IMR-90 (cell line): ENCODE data around the gene EPB41L5. TPM values are rescaled to one million over a fixed set of nuclear protein-coding genes. Genes with fewer than 3 reads are reported as not detected.

ENCODE experiments used
- ATAC-seq: fragments of 200-7000 bp; cut with Tn5 transposase; 2 replicates; pipeline ENCODE4 v1.9.1; 2020; ENCODE audit warnings: low read depth, mild to moderate bottlenecking, moderate library complexity
- BruUV-seq: library from RNA; stranded (reverse); fragments of 400-500 nt; replicated peaks from 2 replicates; lab custom pipeline; 2021; lab: Mats Ljungman, UMichigan
- CTCF ChIA-PET: fragments of 300-600 bp; formaldehyde crosslinking; extraction: SDS; loops from one replicate; lab custom pipeline; 2021; ENCODE audit warnings: antibody characterized with exemption; lab: Yijun Ruan, JAX
- POLR2A ChIA-PET: fragments of 300-600 bp; sonication (Branson Sonifier 250); formaldehyde crosslinking; loops from one replicate; lab custom pipeline; 2022; ENCODE audit warnings: antibody characterized with exemption; ENCODE audit not compliant: unreplicated experiment; lab: Charles Lee
- DNase-seq: peaks from one replicate; pipeline ENCODE4 v3.0.0; 2013
- H2AFZ ChIP-seq: replicated peaks from 2 replicates; pipeline ENCODE3; 2013; ENCODE audit warnings: low read length, mild to moderate bottlenecking; ENCODE audit not compliant: poor library complexity
- H2AK5ac ChIP-seq: 2 replicates; pipeline ENCODE4 v1.6.1; 2013; ENCODE audit warnings: low read depth, low read length, inconsistent platforms
- H2AK9ac ChIP-seq: replicated peaks from 2 replicates; pipeline ENCODE3; 2013; ENCODE audit warnings: mild to moderate bottlenecking, low read depth, low read length, moderate library complexity; ENCODE audit not compliant: poor library complexity
- H2BK120ac ChIP-seq: 2 replicates; pipeline ENCODE4 v1.6.1; 2013; ENCODE audit warnings: low read depth, low read length, inconsistent platforms
- H2BK15ac ChIP-seq: 3 replicates; pipeline ENCODE4 v1.6.1; 2013; ENCODE audit warnings: low read depth, low read length, inconsistent platforms
- H2BK20ac ChIP-seq: 2 replicates; pipeline ENCODE4 v1.6.1; 2013; ENCODE audit warnings: low read depth, mild to moderate bottlenecking, inconsistent platforms, low read length, moderate library complexity
- H2BK5ac ChIP-seq: 2 replicates; pipeline ENCODE4 v1.6.1; 2013; ENCODE audit warnings: mild to moderate bottlenecking, low read depth, low read length, inconsistent platforms; ENCODE audit not compliant: poor library complexity, severe bottlenecking
- H3K14ac ChIP-seq: replicated peaks from 2 replicates; pipeline ENCODE4 v1.6.1; 2013; ENCODE audit warnings: low read depth, low read length, inconsistent platforms
- H3K18ac ChIP-seq: 2 replicates; pipeline ENCODE4 v1.6.1; 2013; ENCODE audit warnings: low read depth, low read length, control low read depth
- H3K23ac ChIP-seq: 2 replicates; pipeline ENCODE4 v1.6.1; 2013; ENCODE audit warnings: low read depth, low read length, inconsistent platforms
- H3K27ac ChIP-seq: 2 replicates; pipeline ENCODE4 v1.5.1; 2013; ENCODE audit warnings: mild to moderate bottlenecking, control low read depth, low read length; ENCODE audit not compliant: insufficient read depth
- H3K27me3 ChIP-seq: 2 replicates; pipeline ENCODE4 v1.6.1; 2013; ENCODE audit warnings: low read length; ENCODE audit not compliant: control insufficient read depth, insufficient read depth
- H3K36me3 ChIP-seq: 2 replicates; pipeline ENCODE4 v1.6.1; 2013; ENCODE audit warnings: low read length, mixed read lengths; ENCODE audit not compliant: control insufficient read depth, insufficient read depth
- H3K4ac ChIP-seq: 2 replicates; pipeline ENCODE4 v1.6.1; 2013; ENCODE audit warnings: low read depth, low read length, inconsistent platforms
- H3K4me1 ChIP-seq: 2 replicates; pipeline ENCODE4 v1.6.1; 2013; ENCODE audit warnings: low read length, mixed read lengths; ENCODE audit not compliant: control insufficient read depth, insufficient read depth
- H3K4me2 ChIP-seq: 2 replicates; pipeline ENCODE4 v1.6.1; 2013; ENCODE audit warnings: low read depth, mild to moderate bottlenecking, control low read depth, low read length, moderate library complexity
- H3K4me3 ChIP-seq: 2 replicates; pipeline ENCODE4 v1.5.1; 2013; ENCODE audit warnings: low read depth, mild to moderate bottlenecking, control low read depth, low read length, moderate library complexity; ENCODE audit not compliant: insufficient read depth
- H3K56ac ChIP-seq: 2 replicates; pipeline ENCODE4 v1.6.1; 2013; ENCODE audit warnings: low read length, inconsistent platforms; ENCODE audit not compliant: insufficient read depth; ENCODE audit errors: extremely low read depth
- H3K79me1 ChIP-seq, 2 experiments: 2 replicates each; pipeline ENCODE4 v1.6.1; 2013; ENCODE audit warnings: low read length in 2 of 2, inconsistent platforms in 1 of 2, low read depth in 1 of 2
- H3K9ac ChIP-seq: 2 replicates; pipeline ENCODE4 v1.6.1; 2013; ENCODE audit warnings: low read depth, low read length, control low read depth
- H3K9me1 ChIP-seq: 2 replicates; pipeline ENCODE4 v1.6.1; 2013; ENCODE audit warnings: low read length, inconsistent platforms; ENCODE audit not compliant: insufficient read depth
- H3K9me3 ChIP-seq: 2 replicates; pipeline ENCODE4 v1.6.1; 2013; ENCODE audit warnings: low read length; ENCODE audit not compliant: control insufficient read depth, insufficient read depth
- H4K20me1 ChIP-seq: 2 replicates; pipeline ENCODE4 v1.6.1; 2013; ENCODE audit warnings: low read length, inconsistent platforms; ENCODE audit not compliant: insufficient read depth
- H4K5ac ChIP-seq: 2 replicates; pipeline ENCODE4 v1.6.1; 2013; ENCODE audit warnings: mild to moderate bottlenecking, low read depth, low read length, control low read depth
- H4K8ac ChIP-seq, 2 experiments: 2 replicates each; pipeline ENCODE4 v1.6.1; 2013; ENCODE audit warnings: low read depth in 2 of 2, low read length in 2 of 2, control low read depth in 1 of 2, inconsistent platforms in 1 of 2
- H4K91ac ChIP-seq: 2 replicates; pipeline ENCODE4 v1.6.1; 2013; ENCODE audit warnings: low read depth, low read length, inconsistent platforms; ENCODE audit not compliant: insufficient read depth
- BHLHE40 ChIP-seq: fragments of 150-350 bp; IDR thresholded peaks from 2 replicates; pipeline ENCODE4 v1.6.1; 2016; ENCODE audit warnings: mild to moderate bottlenecking, low read depth, low read length
- CEBPB ChIP-seq: IDR thresholded peaks from 2 replicates; pipeline ENCODE4 v1.6.1; 2012; ENCODE audit warnings: low read depth, low read length, improper control_type of control experiment
- CHD1 ChIP-seq: IDR thresholded peaks from 2 replicates; pipeline ENCODE4 v1.6.1; 2012; ENCODE audit warnings: low read depth, low read length, improper control_type of control experiment
- FOS ChIP-seq: fragments of 150-350 bp; IDR thresholded peaks from 2 replicates; pipeline ENCODE4 v1.6.1; 2016; ENCODE audit warnings: low read depth, low read length
- MAFK ChIP-seq: IDR thresholded peaks from 2 replicates; pipeline ENCODE4 v1.6.1; 2012; ENCODE audit warnings: low read depth, low read length, improper control_type of control experiment
- MAZ ChIP-seq: IDR thresholded peaks from 2 replicates; pipeline ENCODE4 v1.6.1; 2012; ENCODE audit warnings: low read depth, mild to moderate bottlenecking, low read length, improper control_type of control experiment, moderate library complexity, borderline replicate concordance
- MXI1 ChIP-seq: IDR thresholded peaks from 2 replicates; pipeline ENCODE4 v1.6.1; 2012; ENCODE audit warnings: low read depth, mild to moderate bottlenecking, low read length, moderate library complexity, borderline replicate concordance
- NFE2L2 ChIP-seq: fragments of 150-350 bp; IDR thresholded peaks from 2 replicates; pipeline ENCODE4 v1.6.1; 2016; ENCODE audit warnings: low read depth, mild to moderate bottlenecking, low read length
- POLR2A ChIP-seq: IDR thresholded peaks from 2 replicates; pipeline ENCODE4 v1.6.1; 2012; ENCODE audit warnings: mild to moderate bottlenecking, low read depth, low read length
- RAD21 ChIP-seq: IDR thresholded peaks from 2 replicates; pipeline ENCODE4 v1.6.1; 2012; ENCODE audit warnings: low read length, improper control_type of control experiment
- RCOR1 ChIP-seq: IDR thresholded peaks from 2 replicates; pipeline ENCODE4 v1.6.1; 2012; ENCODE audit warnings: mild to moderate bottlenecking, low read length, improper control_type of control experiment; ENCODE audit not compliant: insufficient replicate concordance
- RFX5 ChIP-seq: IDR thresholded peaks from 2 replicates; pipeline ENCODE4 v1.8.0; 2012; ENCODE audit warnings: low read depth, mild to moderate bottlenecking, low read length, moderate library complexity
- SMC3 ChIP-seq: fragments of 150-350 bp; IDR thresholded peaks from 2 replicates; pipeline ENCODE4 v1.6.1; 2016; ENCODE audit warnings: low read depth, mild to moderate bottlenecking, antibody characterized with exemption, low read length, moderate library complexity
- WGBS, 2 experiments: methylation state at CpG; one replicate each; pipeline versions ENCODE4 v1.1.5 to v1.1.7; 2013; ENCODE audit warnings: missing lambda C conversion rate in 2 of 2; ENCODE audit not compliant: insufficient read length in 1 of 2; ENCODE audit errors: extremely low coverage in 2 of 2; 5-methylcytosine and 5-hydroxymethylcytosine counted together
- dilution Hi-C: fragments of 300-500 bp; cut with HindIII; formaldehyde crosslinking; loops from one replicate; pipeline ENCODE4 v1.14.3; 2018; ENCODE audit warnings: low sequenced_read_pairs; ENCODE audit not compliant: unreplicated experiment
- in situ Hi-C: fragments of 300-500 bp; cut with MboI; formaldehyde crosslinking; loops from 3 replicates; pipeline ENCODE4 v1.14.3; 2019; ENCODE audit warnings: low sequenced_read_pairs, inconsistent platforms, mixed read lengths
- intact Hi-C: fragments of 100-400 bp; cut with micrococcal nuclease; formaldehyde crosslinking; loops from 2 replicates; pipeline ENCODE4 v1.10.0; 2022
- polyA plus RNA-seq, 3 experiments: library from polyadenylated mRNA; depleted of rRNA; stranded (reverse); fragments of >200 nt; gene quantifications; 2 replicates each; pipeline ENCODE4 v1.2.3, GENCODE V29; 2012; ENCODE audit warnings: low replicate concordance in 1 of 3
- total RNA-seq: library from RNA; depleted of rRNA; stranded (reverse); fragments of >200 nt; gene quantifications from 2 replicates; pipeline ENCODE4 v1.2.3, GENCODE V29; 2012
- TF ChIP-seq, protein P1 (sequence below): fragments of 150-350 bp; IDR thresholded peaks from 2 replicates; pipeline ENCODE4 v1.6.1; 2016; ENCODE audit warnings: low read depth, mild to moderate bottlenecking, low read length, moderate library complexity, borderline replicate concordance
- TF ChIP-seq, protein P2 (sequence below): conservative IDR thresholded peaks from 2 replicates; pipeline ENCODE4 v1.5.1; 2012; ENCODE audit warnings: mild to moderate bottlenecking, low read depth, low read length, improper control_type of control experiment

The EPB41L5 gene
- total and polyA plus RNA-seq, 2 of the 4 experiments (the other 2 are of a cell fraction), result 5.1 to 10.6 TPM

DNA sequence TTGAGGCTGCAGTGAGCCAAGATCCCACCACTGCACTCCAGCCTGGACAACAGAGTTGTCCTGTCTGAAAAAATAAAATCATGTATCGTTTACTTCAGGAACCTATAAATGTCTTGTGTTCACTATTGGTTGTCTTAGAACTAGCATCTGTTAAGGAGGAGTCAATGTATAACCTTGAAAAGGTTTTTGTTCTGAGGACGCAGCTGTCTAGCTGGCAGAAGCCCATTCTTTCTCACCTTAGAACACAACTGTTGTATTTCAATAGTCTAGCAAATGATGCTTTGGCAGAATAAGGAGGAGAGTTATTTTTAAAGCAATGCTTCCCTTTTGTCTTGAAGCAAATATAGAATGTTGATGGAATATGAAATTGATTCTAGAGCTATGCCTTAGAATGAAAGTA lies 21.1 kb downstream of the EPB41L5 start:
- in situ Hi-C loops, result no loop called here
- Histone ChIP-seq H3K9ac (no peak overlapping the region), H3K9me3 (peaks cover 2% of the 10 kb centered on the region; the same call in 1 of the 2 replicates), H3K14ac (no peak overlapping the region), H3K18ac (no peak overlapping the region), H3K36me3 (no peaks in the 10 kb centered on the region), H4K8ac (no peak overlapping the region), H4K5ac (no peak overlapping the region), H4K91ac (no peak overlapping the region), H2BK15ac (no peak overlapping the region), H3K4ac (no peak overlapping the region), H3K79me1 (peaks cover 2 to 5% of the 10 kb centered on the region in 2 experiments; a peak in 1 of 4 replicates), H3K27ac (no peak overlapping the region), H4K20me1 (no peaks in the 10 kb centered on the region), H2BK20ac (no peak overlapping the region), H3K4me3 (no peak overlapping the region), H2BK5ac (no peak overlapping the region), H3K4me2 (no peak overlapping the region), H3K23ac (no peak overlapping the region), H3K4me1 (no peaks in the 10 kb centered on the region), H2AK9ac (no peak overlapping the region), H3K9me1 (no peaks in the 10 kb centered on the region), H2BK120ac (no peak overlapping the region), H2AFZ (no peak overlapping the region), H3K27me3 (no peaks in the 10 kb centered on the region), H2AK5ac (no peak overlapping the region), H3K56ac (no peak overlapping the region)
- no TSS peak for BruUV-seq
- no peak for ATAC-seq
- dilution Hi-C loops, result no loop called here
- CTCF ChIA-PET, result no interaction called here
- POLR2A ChIA-PET, result no interaction called here
- no peak for DNase-seq
- TF ChIP-seq MAZ (no peak), MXI1 (no peak), BHLHE40 (no peak), RCOR1 (no peak), POLR2A (no peak), RFX5 (no peak), RAD21 (no peak), NFE2L2 (no peak), CHD1 (no peak), FOS (no peak), SMC3 (no peak), MAFK (no peak), CEBPB (no peak)
- TF ChIP-seq, protein P1, sequence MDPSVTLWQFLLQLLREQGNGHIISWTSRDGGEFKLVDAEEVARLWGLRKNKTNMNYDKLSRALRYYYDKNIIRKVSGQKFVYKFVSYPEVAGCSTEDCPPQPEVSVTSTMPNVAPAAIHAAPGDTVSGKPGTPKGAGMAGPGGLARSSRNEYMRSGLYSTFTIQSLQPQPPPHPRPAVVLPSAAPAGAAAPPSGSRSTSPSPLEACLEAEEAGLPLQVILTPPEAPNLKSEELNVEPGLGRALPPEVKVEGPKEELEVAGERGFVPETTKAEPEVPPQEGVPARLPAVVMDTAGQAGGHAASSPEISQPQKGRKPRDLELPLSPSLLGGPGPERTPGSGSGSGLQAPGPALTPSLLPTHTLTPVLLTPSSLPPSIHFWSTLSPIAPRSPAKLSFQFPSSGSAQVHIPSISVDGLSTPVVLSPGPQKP, result no peak
- TF ChIP-seq, protein P2, sequence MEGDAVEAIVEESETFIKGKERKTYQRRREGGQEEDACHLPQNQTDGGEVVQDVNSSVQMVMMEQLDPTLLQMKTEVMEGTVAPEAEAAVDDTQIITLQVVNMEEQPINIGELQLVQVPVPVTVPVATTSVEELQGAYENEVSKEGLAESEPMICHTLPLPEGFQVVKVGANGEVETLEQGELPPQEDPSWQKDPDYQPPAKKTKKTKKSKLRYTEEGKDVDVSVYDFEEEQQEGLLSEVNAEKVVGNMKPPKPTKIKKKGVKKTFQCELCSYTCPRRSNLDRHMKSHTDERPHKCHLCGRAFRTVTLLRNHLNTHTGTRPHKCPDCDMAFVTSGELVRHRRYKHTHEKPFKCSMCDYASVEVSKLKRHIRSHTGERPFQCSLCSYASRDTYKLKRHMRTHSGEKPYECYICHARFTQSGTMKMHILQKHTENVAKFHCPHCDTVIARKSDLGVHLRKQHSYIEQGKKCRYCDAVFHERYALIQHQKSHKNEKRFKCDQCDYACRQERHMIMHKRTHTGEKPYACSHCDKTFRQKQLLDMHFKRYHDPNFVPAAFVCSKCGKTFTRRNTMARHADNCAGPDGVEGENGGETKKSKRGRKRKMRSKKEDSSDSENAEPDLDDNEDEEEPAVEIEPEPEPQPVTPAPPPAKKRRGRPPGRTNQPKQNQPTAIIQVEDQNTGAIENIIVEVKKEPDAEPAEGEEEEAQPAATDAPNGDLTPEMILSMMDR, result no peak
- WGBS, 2 experiments, result no CpG with 5 or more reads among the region's 2 CpGs
- intact Hi-C loops, result no loop called here
